B cell (primary cell): ENCODE measurements around the gene LCE2C. TPM values are rescaled to one million over a fixed set of nuclear protein-coding genes. Genes with fewer than 3 reads are reported as not detected.
"Not testable (repeated sequence)": the region's sequence is repeated elsewhere in the genome, so short reads cannot be mapped to it uniquely, and the experiment has no call there.

ENCODE experiments used
- ATAC-seq: fragments of 200-7000 bp; cut with Tn5 transposase; one replicate; pipeline ENCODE4 v1.10.0; 2021; ENCODE audit warnings: low read depth, mild to moderate bottlenecking, moderate number of reproducible peaks, moderate library complexity
- CTCF ChIA-PET: fragments of 350-600 bp; sonication (Branson Sonifier 250); formaldehyde crosslinking; loops from one replicate; lab custom pipeline; 2021; ENCODE audit warnings: antibody characterized with exemption, inconsistent platforms; lab: Charles Lee
- POLR2A ChIA-PET: fragments of 350-600 bp; sonication (Branson Sonifier 250); formaldehyde crosslinking; loops from one replicate; lab custom pipeline; 2021; ENCODE audit warnings: antibody characterized with exemption; lab: Charles Lee
- DNase-seq: peaks from one replicate; pipeline ENCODE4 v3.0.0; 2013
- H2AFZ ChIP-seq: 2 replicates; pipeline ENCODE4 v1.6.1; 2012; ENCODE audit warnings: mild to moderate bottlenecking, low read depth, low read length; ENCODE audit not compliant: insufficient read depth, poor library complexity, severe bottlenecking
- H3K27ac ChIP-seq, 2 donors: 1 replicate in 1 of 2; 2 replicates in 1 of 2; pipeline ENCODE4 v1.5.1; 2012 to 2013; ENCODE audit warnings: low read length in 2 of 2, mild to moderate bottlenecking in 2 of 2, moderate library complexity in 1 of 2
- H3K27me3 ChIP-seq, 4 experiments: fragments of 200-600 bp in 1 of 4; sonication (generic) in 1 of 4; replicated peaks in 1 of 4; 1 replicate in 2 of 4; 2 replicates in 2 of 4; pipeline versions ENCODE4 v1.6.1 to v1.7.0; 2013 to 2016; ENCODE audit warnings: low read length in 3 of 4, mild to moderate bottlenecking in 2 of 4, mixed read lengths in 1 of 4, moderate library complexity in 1 of 4; ENCODE audit not compliant: insufficient read depth in 4 of 4, control insufficient read depth in 3 of 4; ENCODE audit errors: control extremely low read depth in 1 of 4
- H3K36me3 ChIP-seq, 2 experiments: replicated peaks in 1 of 2; 1 replicate in 1 of 2; 2 replicates in 1 of 2; pipeline versions ENCODE4 v1.6.1 to v1.7.1; 2013; ENCODE audit warnings: low read length in 1 of 2; ENCODE audit not compliant: insufficient read depth in 2 of 2, control insufficient read depth in 1 of 2; ENCODE audit errors: control extremely low read depth in 1 of 2, extremely low read depth in 1 of 2
- H3K4me1 ChIP-seq, 2 donors: fragments of 200-600 bp in 1 of 2; sonication (generic) in 1 of 2; 1 replicate in 1 of 2; 2 replicates in 1 of 2; pipeline versions ENCODE4 v1.5.1 to v1.6.1; 2013 to 2017; ENCODE audit warnings: low read length in 2 of 2; ENCODE audit not compliant: control insufficient read depth in 2 of 2, insufficient read depth in 2 of 2
- H3K4me2 ChIP-seq: replicated peaks from 2 replicates; pipeline ENCODE3; 2012; ENCODE audit warnings: mild to moderate bottlenecking, low read depth, low read length; ENCODE audit not compliant: poor library complexity, severe bottlenecking
- H3K4me3 ChIP-seq, 5 experiments: fragments of 200-600 bp in 1 of 5; sonication (generic) in 1 of 5; 1 replicate in 3 of 5; 2 replicates in 2 of 5; pipeline versions ENCODE4 v1.5.1 to v1.7.0; 2011 to 2016; ENCODE audit warnings: low read length in 4 of 5, mild to moderate bottlenecking in 4 of 5, low read depth in 2 of 5, control low read depth in 1 of 5, moderate library complexity in 1 of 5; ENCODE audit not compliant: insufficient read depth in 1 of 5; ENCODE audit errors: control extremely low read depth in 1 of 5, extremely low read depth in 1 of 5
- H3K79me2 ChIP-seq: fragments of 200-600 bp; sonication (generic); one replicate; pipeline ENCODE4 v1.6.0; 2016; ENCODE audit warnings: low read length; ENCODE audit not compliant: control insufficient read depth, insufficient read depth
- H3K9ac ChIP-seq: fragments of 200-600 bp; sonication (generic); 2 replicates; pipeline ENCODE4 v1.6.1; 2017; ENCODE audit warnings: mild to moderate bottlenecking, low read length, moderate library complexity
- H3K9me3 ChIP-seq, 3 donors: one replicate each; pipeline versions ENCODE4 v1.6.1 to v1.7.1; 2013; ENCODE audit warnings: low read length in 2 of 3; ENCODE audit not compliant: control insufficient read depth in 2 of 3, insufficient read depth in 1 of 3; ENCODE audit errors: control extremely low read depth in 1 of 3
- H4K20me1 ChIP-seq: 2 replicates; pipeline ENCODE4 v1.6.0; 2012; ENCODE audit warnings: mild to moderate bottlenecking, low read length; ENCODE audit not compliant: insufficient read depth, control insufficient read depth, poor library complexity, severe bottlenecking
- H3K27ac Mint-ChIP-seq: one replicate; pipeline ENCODE4 v1.8.0; 2021; ENCODE audit warnings: mixed read lengths
- H3K27me3 Mint-ChIP-seq: one replicate; pipeline ENCODE4 v1.8.0; 2021; ENCODE audit warnings: mixed read lengths
- H3K4me1 Mint-ChIP-seq: one replicate; pipeline ENCODE4 v1.8.0; 2021; ENCODE audit warnings: mixed read lengths
- H3K4me3 Mint-ChIP-seq: one replicate; pipeline ENCODE4 v1.8.0; 2021; ENCODE audit warnings: mixed read lengths
- H3K9me3 Mint-ChIP-seq: one replicate; pipeline ENCODE4 v1.8.0; 2022; ENCODE audit warnings: mixed read lengths; ENCODE audit not compliant: insufficient read depth
- CTCF ChIP-seq: fragments of 200-600 bp; IDR thresholded peaks from one replicate; pipeline ENCODE4 v1.8.0; 2022; ENCODE audit warnings: antibody characterized with exemption, mild to moderate bottlenecking
- EZH2 ChIP-seq: IDR thresholded peaks from 2 replicates; pipeline ENCODE4 v1.6.1; 2012; ENCODE audit warnings: borderline replicate concordance, low read depth, mild to moderate bottlenecking, moderate library complexity, low read length; ENCODE audit not compliant: insufficient read depth, poor library complexity, severe bottlenecking
- WGBS: methylation state at CpG from one replicate; pipeline ENCODE4 v1.1.5; 2013; ENCODE audit warnings: missing lambda C conversion rate; ENCODE audit not compliant: insufficient coverage; 5-methylcytosine and 5-hydroxymethylcytosine counted together
- intact Hi-C: fragments of 100-400 bp; cut with micrococcal nuclease; formaldehyde crosslinking; loops from one replicate; pipeline ENCODE4 v1.10.0; 2022
- polyA plus RNA-seq: library from polyadenylated mRNA; depleted of rRNA; stranded (reverse); fragments of >200 nt; gene quantifications from 2 replicates; pipeline ENCODE4 v1.2.3, GENCODE V29; 2012
- total RNA-seq, 2 donors: library from RNA; stranded (reverse); fragments of 120-200 nt in 1 of 2; gene quantifications; 1 replicate in 1 of 2; 2 replicates in 1 of 2; pipeline versions ENCODE4 v1.2.3 to v1.2.4, GENCODE V29; 2013 to 2022

Gene LCE2C
- total and polyA plus RNA-seq, 2 donors (not counting 1 experiment from before 2014, with no cell fraction given): not detected

GRCh38 chr1:152658649-152659048 is 16.4 kb upstream of the LCE2C start:
- intact Hi-C loops: no loop called here
- Histone ChIP-seq H3K9me3 (no peaks in the 10 kb centered on the region), H3K79me2 (no peaks in the 10 kb centered on the region), H3K9ac (no peak overlapping the region), H3K4me1 (no peaks in the 10 kb centered on the region), H2AFZ (no peak overlapping the region), H3K27ac (no peak overlapping the region), H3K4me2 (no peak overlapping the region), H3K4me3 (no peak overlapping the region), H3K27me3 (peaks cover 0 to 3% (median 1%) of the 10 kb centered on the region in 4 experiments), H4K20me1 (no peaks in the 10 kb centered on the region), H3K36me3 (no peaks in the 10 kb centered on the region)
- ChIA-PET POLR2A (no interaction called here), CTCF (no interaction called here)
- Mint-ChIP-seq H3K4me3 (no peak overlapping the region), H3K27me3 (peaks cover 22% of the 10 kb centered on the region), H3K27ac (no peak overlapping the region), H3K9me3 (no peaks in the 10 kb centered on the region), H3K4me1 (no peaks in the 10 kb centered on the region)
- WGBS: 100% methylated on average over 3 of the region's 3 CpGs
- ATAC-seq (no peak), DNase-seq (no peak)
- no peak for TF ChIP-seq EZH2
- no peak for TF ChIP-seq CTCF

GRCh38 chr1:152663098-152663497 is 12.0 kb upstream of the LCE2C start, which contains the start of gene LCE2D:
Gene LCE2D, plus strand, starts transcription at chr1:152663380. Its CDS starts 726 bp downstream, at chr1:152664106.
- Histone ChIP-seq H3K9ac (no peak within 1 kb of the TSS), H4K20me1 (no peaks in the 10 kb centered on the region), H3K4me1 (no peaks in the 10 kb centered on the region), H3K4me2 (no peak within 1 kb of the TSS), H3K79me2 (no peaks in the 10 kb centered on the region), H3K9me3 (no peaks in the 10 kb centered on the region), H3K36me3 (no peaks in the 10 kb centered on the region), H2AFZ (no peak within 1 kb of the TSS), H3K4me3 (no peak within 1 kb of the TSS), H3K27me3 (peaks cover 0 to 3% (median 0%) of the 10 kb centered on the region in 4 experiments), H3K27ac (no peak within 1 kb of the TSS)
- WGBS: 67% methylated on average over 1 of the region's 3 CpGs
- intact Hi-C loops: no loop called here
- H3K9me3 Mint-ChIP-seq: no peaks in the 10 kb centered on the region
- CTCF ChIA-PET: no interaction called here
- no peak within 1 kb of the TSS for H3K4me3 Mint-ChIP-seq
- TF ChIP-seq EZH2 (no peak), CTCF (no peak)
- peaks cover 27% of the 10 kb centered on the region for H3K27me3 Mint-ChIP-seq
- H3K27ac Mint-ChIP-seq: no peak within 1 kb of the TSS
- no peaks in the 10 kb centered on the region for H3K4me1 Mint-ChIP-seq
- ATAC-seq (no peak), DNase-seq (no peak)
- POLR2A ChIA-PET: no interaction called here

GRCh38 chr1:152666171-152666570 is 8.9 kb upstream of the LCE2C start:
- no CpG with 5 or more reads among the region's 1 CpG for WGBS

More at GRCh38 chr1:152666171-152666570, 8.9 kb upstream of the LCE2C start:
- H3K4me2 ChIP-seq, H4K20me1 ChIP-seq, POLR2A ChIA-PET, intact Hi-C loops, H3K9ac ChIP-seq, ATAC-seq, H3K27ac Mint-ChIP-seq, H3K9me3 Mint-ChIP-seq, H3K4me1 Mint-ChIP-seq, H3K4me3 ChIP-seq, H3K4me3 Mint-ChIP-seq, H3K27me3 ChIP-seq, H2AFZ ChIP-seq, H3K4me1 ChIP-seq, H3K9me3 ChIP-seq, H3K36me3 ChIP-seq, H3K79me2 ChIP-seq, DNase-seq, H3K27ac ChIP-seq, CTCF ChIA-PET: not testable (repeated sequence)
- peaks cover 22% of the 10 kb centered on the region for H3K27me3 Mint-ChIP-seq
